Coronary artery (tissue), 2 donors: ENCODE measurements around the gene STEAP1B.
"Not testable (repeated sequence)": the region's sequence is repeated elsewhere in the genome, so short reads cannot be mapped to it uniquely, and the experiment has no call there.

Experiments
- DNase-seq: peaks from one replicate; pipeline ENCODE4 v3.0.0-alpha.2; 2017; ENCODE audit warnings: low spot score
- H3K27ac ChIP-seq, 2 donors: fragments of 200-600 bp; sonication (generic); one replicate each; pipeline ENCODE4 v1.5.1; 2016 to 2019
- H3K4me3 ChIP-seq: fragments of 200-600 bp; sonication (generic); 2 replicates; pipeline ENCODE4 v1.5.1; 2016; ENCODE audit warnings: mild to moderate bottlenecking, moderate library complexity
- TF ChIP-seq, protein P1 (sequence below): fragments of 200-600 bp; sonication (generic); IDR thresholded peaks from one replicate; pipeline ENCODE4 v1.5.1; 2019; ENCODE audit warnings: antibody characterized with exemption

The STEAP1B gene

GRCh38 chr7:22435720-22436119 lies 64.3 kb downstream of the STEAP1B start:
- TF ChIP-seq, protein P1, sequence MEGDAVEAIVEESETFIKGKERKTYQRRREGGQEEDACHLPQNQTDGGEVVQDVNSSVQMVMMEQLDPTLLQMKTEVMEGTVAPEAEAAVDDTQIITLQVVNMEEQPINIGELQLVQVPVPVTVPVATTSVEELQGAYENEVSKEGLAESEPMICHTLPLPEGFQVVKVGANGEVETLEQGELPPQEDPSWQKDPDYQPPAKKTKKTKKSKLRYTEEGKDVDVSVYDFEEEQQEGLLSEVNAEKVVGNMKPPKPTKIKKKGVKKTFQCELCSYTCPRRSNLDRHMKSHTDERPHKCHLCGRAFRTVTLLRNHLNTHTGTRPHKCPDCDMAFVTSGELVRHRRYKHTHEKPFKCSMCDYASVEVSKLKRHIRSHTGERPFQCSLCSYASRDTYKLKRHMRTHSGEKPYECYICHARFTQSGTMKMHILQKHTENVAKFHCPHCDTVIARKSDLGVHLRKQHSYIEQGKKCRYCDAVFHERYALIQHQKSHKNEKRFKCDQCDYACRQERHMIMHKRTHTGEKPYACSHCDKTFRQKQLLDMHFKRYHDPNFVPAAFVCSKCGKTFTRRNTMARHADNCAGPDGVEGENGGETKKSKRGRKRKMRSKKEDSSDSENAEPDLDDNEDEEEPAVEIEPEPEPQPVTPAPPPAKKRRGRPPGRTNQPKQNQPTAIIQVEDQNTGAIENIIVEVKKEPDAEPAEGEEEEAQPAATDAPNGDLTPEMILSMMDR = no peak
- DNase-seq = no peak
- Histone ChIP-seq H3K4me3 (no peak overlapping the region), H3K27ac (no peak overlapping the region)

GRCh38 chr7:22435105-22435504 lies 64.9 kb downstream of the STEAP1B start:
- Histone ChIP-seq H3K27ac (no peak overlapping the region), H3K4me3 (no peak overlapping the region)
- TF ChIP-seq, protein P1 = no peak
- DNase-seq = no peak

DNA sequence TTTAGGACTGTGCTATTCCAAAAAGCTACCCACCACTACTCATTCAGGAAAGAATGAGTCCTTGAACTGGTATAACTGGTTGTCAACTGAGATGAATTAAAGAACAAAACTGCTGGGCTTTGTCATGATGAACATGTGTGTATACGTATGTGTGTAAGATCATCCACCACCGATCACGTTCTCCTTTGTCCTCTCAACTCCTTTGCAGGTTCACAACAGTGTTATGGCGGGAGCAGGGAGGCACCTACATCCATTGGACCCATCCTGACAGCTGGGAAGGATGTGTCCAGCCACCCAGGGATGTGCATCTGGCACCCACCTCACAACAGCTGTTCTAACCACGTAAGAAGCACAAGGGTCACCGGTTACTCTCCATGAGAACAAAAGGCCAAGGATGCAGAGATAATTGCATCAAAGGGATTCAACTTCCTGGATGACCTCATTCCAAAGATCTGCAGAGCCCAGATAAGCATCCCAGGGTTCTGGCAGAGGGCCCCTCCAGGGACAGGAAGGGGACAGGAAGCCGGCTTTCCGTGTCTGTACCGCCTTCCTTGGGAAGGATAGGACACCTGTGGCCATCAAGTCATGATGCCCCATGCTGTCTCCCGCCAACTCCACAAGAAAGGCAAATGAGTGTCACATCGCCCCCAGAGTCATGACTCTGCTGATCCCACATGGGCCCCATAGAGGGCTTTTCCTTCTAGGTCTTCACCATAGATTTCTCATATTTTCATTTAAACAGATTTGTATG lies 66.1 kb downstream of the STEAP1B start:
- TF ChIP-seq, protein P1 = no peak
- Histone ChIP-seq H3K27ac (no peak overlapping the region), H3K4me3 (no peak overlapping the region)
- DNase-seq = no peak

DNA sequence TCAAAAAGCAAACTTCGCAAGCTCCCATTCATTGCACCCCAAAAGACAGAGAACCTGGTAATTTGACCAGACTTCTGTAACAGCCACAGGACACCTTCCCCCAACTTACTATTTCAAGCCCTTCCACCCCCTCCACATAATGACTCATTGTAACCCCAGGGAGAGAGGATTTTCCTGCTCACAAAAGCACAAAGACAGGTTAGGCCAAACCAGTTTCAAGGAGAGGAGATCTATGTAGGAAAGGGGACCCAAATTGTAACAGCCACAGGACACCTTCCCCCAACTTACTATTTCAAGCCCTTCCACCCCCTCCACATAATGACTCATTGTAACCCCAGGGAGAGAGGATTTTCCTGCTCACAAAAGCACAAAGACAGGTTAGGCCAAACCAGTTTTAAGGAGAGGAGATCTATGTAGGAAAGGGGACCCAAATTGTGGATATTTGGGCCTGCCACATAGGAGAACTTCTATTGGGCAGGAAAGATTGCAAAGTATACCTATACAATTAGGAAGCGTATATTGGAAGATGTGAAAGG lies 66.8 kb downstream of the STEAP1B start:
- DNase-seq, H3K27ac ChIP-seq, H3K4me3 ChIP-seq: not testable (repeated sequence)

- no peak for DNase-seq
- Histone ChIP-seq H3K4me3 (no peak overlapping the region), H3K27ac (no peak overlapping the region)
- TF ChIP-seq, protein P1 = no peak
Observed at GRCh38 chr7:22432203-22432718, 67.7 kb downstream of the STEAP1B start.

- DNase-seq = no peak
- TF ChIP-seq, protein P1 = no peak
- Histone ChIP-seq H3K27ac (no peak overlapping the region), H3K4me3 (no peak overlapping the region)
Observed at GRCh38 chr7:22430457-22430856, 69.5 kb downstream of the STEAP1B start.

- H3K4me3 ChIP-seq = no peak overlapping the region
- DNase-seq = no peak
- H3K27ac ChIP-seq = no peak overlapping the region
- TF ChIP-seq, protein P1 = no peak
Observed at GRCh38 chr7:22429386-22429785, 70.6 kb downstream of the STEAP1B start.
